K562 treated with DMSO at 1 percent for 12 hours (cell line): ENCODE measurements around the gene ZNF384. TPM values are rescaled to one million over a fixed set of nuclear protein-coding genes. Genes with fewer than 3 reads are reported as not detected.

ENCODE experiments used
- total RNA-seq: library from RNA; unstranded; fragments of 300-600 nt; gene quantifications from 2 replicates; pipeline ENCODE4 v1.2.3, GENCODE V29; 2022; ENCODE audit not compliant: insufficient read depth

Gene ZNF384
- 7.5 and 38.1 TPM in 2 replicates for total RNA-seq

DNA sequence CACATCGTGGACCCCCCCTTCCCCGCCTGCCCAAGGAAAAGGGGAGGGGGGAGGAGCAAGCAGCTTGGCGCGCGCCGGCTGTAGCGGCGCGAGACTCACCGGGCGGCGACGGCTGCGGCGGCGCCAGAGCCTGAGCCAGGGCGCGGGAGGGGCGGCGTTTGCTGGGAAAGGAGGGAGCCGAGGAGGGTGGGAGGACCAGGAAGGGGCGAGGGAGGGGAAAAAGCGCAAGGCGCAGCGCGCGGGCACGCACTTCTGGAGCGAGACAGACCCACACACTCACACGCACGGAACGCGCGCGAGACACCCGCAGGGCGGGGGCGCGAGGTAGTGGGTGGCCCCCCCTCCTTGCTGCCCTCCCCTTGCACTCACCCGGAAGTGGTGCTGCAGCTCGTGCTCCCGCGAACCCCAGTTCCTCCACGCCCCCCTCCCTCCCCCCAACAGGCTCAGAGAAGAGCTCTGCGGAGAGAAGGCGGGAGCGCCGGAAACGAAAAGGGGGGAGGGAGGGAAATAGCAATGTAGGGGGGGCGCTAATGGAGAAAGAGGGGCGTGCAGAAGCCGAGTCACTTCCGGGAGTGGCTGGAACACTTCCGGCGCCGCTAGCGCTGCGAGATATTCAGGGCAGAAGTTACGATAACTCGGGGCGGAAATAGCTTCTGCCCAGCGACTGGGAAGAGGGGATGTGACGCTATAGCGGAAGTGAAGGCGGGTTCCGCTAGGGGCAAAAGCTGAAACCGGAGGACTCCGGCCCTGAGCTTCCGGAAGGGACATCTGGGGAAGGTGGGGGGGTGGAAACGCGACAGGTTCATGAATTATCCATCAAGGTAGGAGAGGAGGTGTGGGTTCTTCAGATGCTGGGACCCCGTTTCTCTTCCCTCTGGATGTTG, at the start of gene ZNF384:
Gene ZNF384 (minus strand): TSS at position 377 of the 884 bp plus-strand sequence. CDS start 9,855 bp downstream, outside the sequence.

GRCh38 chr12:6723607-6724408, 34.6 kb upstream of the ZNF384 start, which contains the start of gene COPS7A:
Gene COPS7A, plus strand, starts transcription at chr12:6724046. Its CDS starts 611 bp downstream, at chr12:6724657.

GRCh38 chr12:6700646-6701051, 11.5 kb upstream of the ZNF384 start, which contains the start of gene PIANP:
Gene PIANP, minus strand, starts transcription at chr12:6700815. Its CDS starts 2,754 bp downstream, at chr12:6698061.

GRCh38 chr12:6662906-6663742, 26.1 kb downstream of the ZNF384 start, which contains the start of gene ING4:
Gene ING4, minus strand, starts transcription at chr12:6663119. Its CDS starts 18 bp downstream, at chr12:6663101.

GRCh38 chr12:6647083-6647604, 42.0 kb downstream of the ZNF384 start, which contains the start of gene ACRBP:
Gene ACRBP, minus strand, starts transcription at chr12:6647432. Its CDS starts 66 bp downstream, at chr12:6647366.

GRCh38 chr12:6635856-6636531, 53.2 kb downstream of the ZNF384 start, which contains the start of gene LPAR5:
Gene LPAR5, minus strand, starts transcription at chr12:6635959. Its CDS starts 14,711 bp downstream, at chr12:6621248.

Other genes with a start within 250 kb of the ZNF384 start
- not detected in 2 replicates for gene CD27, start 244.4 kb downstream of the ZNF384 start, total RNA-seq
- 4.0 and 4.1 TPM in 2 replicates for gene TAPBPL, start 237.3 kb downstream of the ZNF384 start, total RNA-seq
- gene VAMP1, start 218.7 kb downstream of the ZNF384 start, total RNA-seq: 7.3 and 12.2 TPM in 2 replicates
- 103 and 126 TPM in 2 replicates for gene MRPL51, start 196.1 kb downstream of the ZNF384 start, total RNA-seq
- gene NCAPD2, start 195.3 kb downstream of the ZNF384 start, total RNA-seq: 34.7 and 104 TPM in 2 replicates
- 2,249 and 2,330 TPM in 2 replicates for gene GAPDH, start 154.9 kb downstream of the ZNF384 start, total RNA-seq
- 0.77 TPM in 1 of 2 replicates, not detected in the other for gene IFFO1, start 133.3 kb downstream of the ZNF384 start, total RNA-seq
- gene NOP2, start 121.1 kb downstream of the ZNF384 start, total RNA-seq: 9.0 and 35.2 TPM in 2 replicates
- 176 and 289 TPM in 2 replicates for gene CHD4, start 82.0 kb downstream of the ZNF384 start, total RNA-seq
- gene LPAR5, start 53.4 kb downstream of the ZNF384 start, total RNA-seq: 4.9 and 11.5 TPM in 2 replicates
- gene ACRBP, start 41.9 kb downstream of the ZNF384 start, total RNA-seq: 4.4 and 7.7 TPM in 2 replicates
- 22.3 and 34.4 TPM in 2 replicates for gene ING4, start 26.3 kb downstream of the ZNF384 start, total RNA-seq
- not detected in 2 replicates for gene PIANP, start 11.4 kb upstream of the ZNF384 start, total RNA-seq
- 21.1 and 32.5 TPM in 2 replicates for gene COPS7A, start 34.7 kb upstream of the ZNF384 start, total RNA-seq
- gene MLF2, start 63.8 kb upstream of the ZNF384 start, total RNA-seq: 133 and 149 TPM in 2 replicates
- gene PTMS, start 77.0 kb upstream of the ZNF384 start, total RNA-seq: 336 and 424 TPM in 2 replicates
- gene LAG3, start 83.1 kb upstream of the ZNF384 start, total RNA-seq: 0.92 and 1.6 TPM in 2 replicates
- gene CD4, start 100.2 kb upstream of the ZNF384 start, total RNA-seq: 0.70 TPM in 1 of 2 replicates, not detected in the other
- gene GPR162, start 132.4 kb upstream of the ZNF384 start, total RNA-seq: 2.0 and 3.7 TPM in 2 replicates
- gene P3H3, start 139.0 kb upstream of the ZNF384 start, total RNA-seq: 17.7 and 18.5 TPM in 2 replicates
- 3.0 and 3.1 TPM in 2 replicates for gene GNB3, start 151.6 kb upstream of the ZNF384 start, total RNA-seq
- gene CDCA3, start 161.9 kb upstream of the ZNF384 start, total RNA-seq: 32.5 and 43.7 TPM in 2 replicates
- 45.6 and 61.5 TPM in 2 replicates for gene USP5, start 162.8 kb upstream of the ZNF384 start, total RNA-seq
- gene TPI1, start 178.2 kb upstream of the ZNF384 start, total RNA-seq: 410 and 515 TPM in 2 replicates
- gene SPSB2, start 183.9 kb upstream of the ZNF384 start, total RNA-seq: 5.4 and 6.6 TPM in 2 replicates
- 4.7 and 13.1 TPM in 2 replicates for gene LRRC23, start 215.4 kb upstream of the ZNF384 start, total RNA-seq
- gene ENO2, start 225.2 kb upstream of the ZNF384 start, total RNA-seq: 29.5 and 40.4 TPM in 2 replicates
- 15.3 and 39.8 TPM in 2 replicates for gene ATN1, start 238.6 kb upstream of the ZNF384 start, total RNA-seq